GM21825 (cell line): ENCODE data around the gene SFXN3.

Experiments used
- ATAC-seq: cut with Tn5 transposase; IDR thresholded peaks from one replicate; pipeline ENCODE4 v1.9.1; 2021; ENCODE audit warnings: mild to moderate bottlenecking, moderate library complexity; ENCODE audit not compliant: unreplicated experiment

Gene SFXN3

GRCh38 chr10:101072923-101073322, 41.9 kb downstream of the SFXN3 start:
- ATAC-seq = no peak

- no peak for ATAC-seq
These were observed 42.6 kb downstream of the SFXN3 start for GRCh38 chr10:101073631-101074030.

GRCh38 chr10:101075775-101076174, 44.7 kb downstream of the SFXN3 start:
- ATAC-seq = no peak

GRCh38 chr10:101076630-101077029, 45.6 kb downstream of the SFXN3 start:
- ATAC-seq = no peak

GRCh38 chr10:101079874-101080273, 48.8 kb downstream of the SFXN3 start:
- no peak for ATAC-seq

- no peak for ATAC-seq
These were observed 50.2 kb downstream of the SFXN3 start for GRCh38 chr10:101080933-101081931.

- ATAC-seq = no peak
These were observed 54.8 kb downstream of the SFXN3 start for GRCh38 chr10:101085846-101086245.

- ATAC-seq = no peak
These were observed 56.3 kb downstream of the SFXN3 start for GRCh38 chr10:101087376-101087775.

- no peak for ATAC-seq
These were observed 56.9 kb downstream of the SFXN3 start for GRCh38 chr10:101087965-101088364.

GRCh38 chr10:101089520-101090299, 58.7 kb downstream of the SFXN3 start:
- ATAC-seq = no peak

GRCh38 chr10:101090597-101090996, 59.6 kb downstream of the SFXN3 start:
- no peak for ATAC-seq
